ENCODE measurements around the gene ARHGEF16.

DNA sequence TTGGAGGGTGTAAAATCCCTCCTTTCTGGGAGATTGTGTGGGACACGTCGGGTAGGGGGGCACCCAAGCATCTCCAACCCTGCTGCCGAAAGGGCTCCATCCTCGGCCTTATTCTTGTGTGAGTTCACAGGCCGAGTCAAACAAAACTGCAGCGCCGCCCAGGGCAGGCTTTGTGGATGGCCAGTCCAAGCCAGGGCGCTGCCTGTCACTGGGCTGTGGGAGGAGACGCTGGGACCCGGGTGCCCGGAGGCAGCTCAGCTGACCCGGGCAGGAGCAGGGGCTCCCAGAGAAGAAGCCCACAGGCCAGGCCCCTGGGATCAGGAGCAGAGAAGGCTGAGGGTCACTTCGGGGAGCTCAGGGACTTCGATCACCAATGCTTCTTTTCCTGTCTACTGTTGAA is 31.8 kb upstream of the ARHGEF16 start:
- TF ChIP-seq, protein P1, sequence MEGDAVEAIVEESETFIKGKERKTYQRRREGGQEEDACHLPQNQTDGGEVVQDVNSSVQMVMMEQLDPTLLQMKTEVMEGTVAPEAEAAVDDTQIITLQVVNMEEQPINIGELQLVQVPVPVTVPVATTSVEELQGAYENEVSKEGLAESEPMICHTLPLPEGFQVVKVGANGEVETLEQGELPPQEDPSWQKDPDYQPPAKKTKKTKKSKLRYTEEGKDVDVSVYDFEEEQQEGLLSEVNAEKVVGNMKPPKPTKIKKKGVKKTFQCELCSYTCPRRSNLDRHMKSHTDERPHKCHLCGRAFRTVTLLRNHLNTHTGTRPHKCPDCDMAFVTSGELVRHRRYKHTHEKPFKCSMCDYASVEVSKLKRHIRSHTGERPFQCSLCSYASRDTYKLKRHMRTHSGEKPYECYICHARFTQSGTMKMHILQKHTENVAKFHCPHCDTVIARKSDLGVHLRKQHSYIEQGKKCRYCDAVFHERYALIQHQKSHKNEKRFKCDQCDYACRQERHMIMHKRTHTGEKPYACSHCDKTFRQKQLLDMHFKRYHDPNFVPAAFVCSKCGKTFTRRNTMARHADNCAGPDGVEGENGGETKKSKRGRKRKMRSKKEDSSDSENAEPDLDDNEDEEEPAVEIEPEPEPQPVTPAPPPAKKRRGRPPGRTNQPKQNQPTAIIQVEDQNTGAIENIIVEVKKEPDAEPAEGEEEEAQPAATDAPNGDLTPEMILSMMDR (conservative IDR thresholded peaks at IDR 0.05 in 1 of 2, IDR thresholded peaks at IDR 0.05 in 1 of 2; ENCODE audit: extremely low read depth in 1 of 2, insufficient read depth in 1 of 2, low read depth in 1 of 2, low read length in 2 of 2): no peak
- no peak for TF ChIP-seq EZH2 (IDR thresholded peaks at IDR 0.05; ENCODE audit: borderline replicate concordance, low read length)
